DMS114 treated with DMSO at 0.1 percent for 48 hours (cell line): ENCODE results near the gene LRFN5.

Source experiments
- DNase-seq: peaks from one replicate; lab custom pipeline; 2025; ENCODE audit not compliant: unreplicated experiment; lab: John Stamatoyannopoulos, UW

The LRFN5 gene

GRCh38 chr14:41766772-41767171, 160.1 kb downstream of the LRFN5 start:
- DNase-seq, result no peak

DNA sequence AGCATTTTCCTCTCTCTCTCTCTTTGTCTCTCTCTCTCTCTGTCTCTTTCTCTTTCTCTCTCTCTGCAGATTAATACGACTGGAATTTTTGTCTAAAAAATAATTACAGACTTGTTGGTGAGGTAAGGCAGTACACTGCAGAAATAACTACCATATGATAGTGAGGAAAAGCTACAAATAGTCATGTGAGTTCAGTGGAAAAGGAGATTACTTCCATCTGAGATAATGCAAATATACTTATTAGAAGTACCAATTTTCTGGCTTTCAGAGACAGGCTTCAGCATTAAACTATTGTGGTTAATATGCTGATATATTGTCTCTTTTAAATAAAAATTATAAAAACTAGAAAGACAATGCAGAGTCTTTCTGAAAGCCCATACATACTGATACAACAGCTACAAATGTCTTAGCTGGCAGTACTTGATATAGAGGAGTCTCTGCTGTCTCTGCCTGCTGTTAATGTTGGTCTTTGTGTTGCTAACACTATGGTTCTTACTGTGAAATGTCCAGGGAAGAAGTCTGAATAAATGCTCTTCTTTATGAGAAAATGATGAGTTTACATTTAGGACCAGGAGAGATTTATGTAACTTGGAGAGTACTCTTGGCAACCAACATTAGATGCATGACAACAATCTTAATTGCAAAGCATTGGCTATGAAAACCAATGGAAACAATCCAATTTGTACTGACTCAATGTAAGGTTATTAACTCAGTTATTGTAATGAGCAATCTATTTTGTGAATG, 167.0 kb downstream of the LRFN5 start:
- no peak for DNase-seq

GRCh38 chr14:41782511-41782910, 175.8 kb downstream of the LRFN5 start:
- no peak for DNase-seq

GRCh38 chr14:41783403-41783802, 176.7 kb downstream of the LRFN5 start:
- DNase-seq, result no peak

DNA sequence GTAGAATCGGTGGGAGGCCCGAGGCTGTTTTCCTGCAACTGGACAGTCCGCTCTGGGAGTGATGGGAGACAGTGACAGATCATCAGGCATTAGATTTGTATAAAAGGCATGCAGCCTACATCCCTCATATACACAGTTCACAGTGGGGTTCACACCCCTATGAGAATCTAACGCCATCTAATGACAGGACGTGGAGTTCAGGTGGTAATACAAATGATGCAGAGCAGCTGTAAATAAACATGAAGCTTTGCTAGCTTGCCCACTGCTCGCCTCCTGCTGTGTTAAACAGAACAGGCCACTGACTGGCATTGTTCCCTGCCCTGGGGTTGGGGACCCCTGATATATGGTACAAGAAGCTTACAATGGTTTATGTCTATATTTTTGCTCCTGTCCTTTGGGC, 179.0 kb downstream of the LRFN5 start:
- DNase-seq, result no peak

DNA sequence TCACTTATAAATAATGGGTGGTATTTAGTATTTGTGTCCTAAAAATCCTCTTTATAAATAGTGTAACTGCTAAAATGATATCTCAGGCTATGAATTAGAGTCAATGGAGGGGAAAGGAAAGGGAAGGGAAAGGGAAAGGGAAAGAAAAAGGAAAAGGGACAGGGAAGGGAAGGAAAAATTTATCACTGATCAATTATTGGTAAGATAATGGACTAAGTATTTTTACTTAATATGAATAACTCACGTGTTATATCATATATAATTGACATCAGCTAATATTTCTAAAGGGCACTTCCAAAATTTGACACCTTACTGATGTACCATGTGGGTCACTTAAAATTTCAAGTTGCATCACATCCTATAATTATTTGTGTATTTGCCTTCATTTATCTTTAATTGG, 193.1 kb downstream of the LRFN5 start:
- DNase-seq, result no peak

- no peak for DNase-seq
Observed at GRCh38 chr14:41805633-41806032, 199.0 kb downstream of the LRFN5 start.

- no peak for DNase-seq
Observed at GRCh38 chr14:41806366-41806975, 199.8 kb downstream of the LRFN5 start.

- DNase-seq, result no peak
Observed at GRCh38 chr14:41810362-41810761, 203.7 kb downstream of the LRFN5 start.

- DNase-seq, result no peak
Observed at GRCh38 chr14:41817626-41818025, 210.9 kb downstream of the LRFN5 start.

DNA sequence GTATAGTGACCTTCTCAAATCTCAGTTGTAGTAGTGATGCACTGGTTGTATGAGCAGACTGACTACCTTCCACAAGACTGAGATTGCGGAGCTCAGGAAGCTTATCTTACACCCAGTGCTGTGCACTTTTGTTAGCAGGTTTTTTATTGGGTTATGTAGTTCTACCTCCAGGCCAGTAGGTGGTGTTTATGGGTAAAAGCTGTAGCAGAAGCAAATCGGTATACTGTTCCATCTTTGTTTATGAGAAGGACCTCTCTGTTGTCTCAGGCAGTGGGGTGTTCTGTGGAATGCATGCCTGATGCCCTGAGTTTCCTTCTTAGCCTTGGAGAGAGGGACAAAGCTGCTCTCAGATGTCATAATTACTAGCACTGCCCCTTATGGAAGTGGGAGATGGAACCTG, 217.8 kb downstream of the LRFN5 start:
- no peak for DNase-seq

GRCh38 chr14:41825622-41826021, 218.9 kb downstream of the LRFN5 start:
- no peak for DNase-seq

DNA sequence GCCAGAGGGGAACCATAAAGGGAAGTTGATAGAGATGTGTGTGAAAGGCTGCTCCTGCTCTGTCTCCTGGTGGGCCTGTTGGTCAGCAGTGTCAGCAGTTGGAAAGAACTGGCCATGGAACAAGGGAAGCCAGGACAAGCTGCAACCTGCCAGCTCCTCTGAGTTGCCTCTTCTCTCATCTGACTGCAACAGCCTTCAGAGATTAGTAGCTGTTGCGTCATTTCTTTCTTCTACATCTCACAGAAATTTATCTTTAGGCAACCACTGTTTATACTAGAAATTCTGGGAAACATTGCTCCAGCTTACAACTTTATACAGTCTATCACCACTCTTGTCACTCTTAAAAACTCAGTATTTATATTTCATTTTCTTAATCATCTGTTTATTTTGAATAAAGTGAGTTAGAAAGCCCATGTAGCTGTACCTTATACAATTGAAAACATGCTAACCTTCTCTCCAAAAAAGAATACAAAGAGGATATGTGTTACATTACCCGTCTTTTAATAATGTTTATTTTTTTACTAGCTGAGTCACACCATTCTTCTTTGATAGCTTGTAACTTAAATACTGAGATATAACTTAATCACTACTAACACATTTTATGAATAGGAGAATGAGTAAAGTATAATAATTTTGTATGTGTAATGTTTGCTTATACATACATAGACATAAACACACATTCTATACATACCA, 224.2 kb downstream of the LRFN5 start:
- DNase-seq, result no peak

- DNase-seq, result no peak
Observed at GRCh38 chr14:41839661-41840060, 233.0 kb downstream of the LRFN5 start.

DNA sequence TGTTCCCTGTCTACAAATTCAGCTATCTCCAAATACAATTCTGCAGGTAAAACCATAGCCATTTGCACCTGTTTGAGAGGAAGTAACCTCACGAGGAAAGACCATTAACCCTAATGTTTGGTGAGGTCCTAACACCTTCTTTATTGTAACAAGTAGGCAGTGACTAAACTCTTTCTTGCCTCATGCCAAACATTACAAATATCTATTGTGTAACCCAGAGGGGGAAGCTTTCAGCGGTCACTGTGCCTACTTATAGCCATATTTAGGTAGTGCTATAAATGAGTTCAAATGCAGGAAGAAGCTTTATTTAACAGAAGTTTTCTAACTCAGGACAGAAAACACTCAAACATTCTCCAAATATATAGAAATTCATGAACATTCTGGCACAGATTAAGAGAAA, 252.7 kb downstream of the LRFN5 start:
- no peak for DNase-seq

- no peak for DNase-seq
Observed at GRCh38 chr14:41860586-41860985, 253.9 kb downstream of the LRFN5 start.

GRCh38 chr14:41865894-41866293, 259.2 kb downstream of the LRFN5 start:
- no peak for DNase-seq

GRCh38 chr14:41868396-41868795, 261.7 kb downstream of the LRFN5 start:
- DNase-seq, result no peak

- DNase-seq, result no peak
Observed at GRCh38 chr14:41872931-41873685, 266.4 kb downstream of the LRFN5 start.

DNA sequence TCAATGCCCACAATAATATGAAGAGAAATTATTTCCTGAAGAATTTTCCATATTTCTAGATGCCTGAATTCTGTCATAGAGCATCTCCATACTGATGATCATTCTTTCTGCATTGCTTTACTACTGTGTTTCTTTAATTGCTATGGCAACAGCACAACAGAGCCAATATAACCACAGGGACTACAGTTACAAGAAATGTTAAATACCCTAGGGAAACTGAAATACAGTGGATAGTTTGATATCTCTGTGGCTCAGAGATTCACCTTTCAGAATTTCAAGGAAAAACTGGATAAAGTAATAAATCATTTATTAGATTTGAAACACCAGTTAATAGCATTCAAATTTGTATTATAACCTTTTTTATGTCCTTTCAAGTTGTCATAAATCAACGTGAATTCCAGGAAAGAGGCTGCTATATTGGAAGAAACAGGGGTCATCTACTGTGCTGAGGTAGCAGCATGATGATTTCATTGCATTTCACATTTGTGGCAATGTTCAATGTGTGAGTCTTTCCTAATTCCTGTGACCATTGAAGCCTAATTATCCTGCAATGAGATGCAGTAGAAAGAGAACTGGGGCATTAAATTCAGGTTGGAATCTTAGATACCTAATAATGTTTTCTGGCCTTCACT, 267.1 kb downstream of the LRFN5 start:
- DNase-seq, result no peak

GRCh38 chr14:41875116-41875515, 268.4 kb downstream of the LRFN5 start:
- DNase-seq, result no peak
